Nephron progenitor cell (in vitro differentiated cells): ENCODE results near the gene ADAM12.

Experiments used
- DNase-seq: peaks from one replicate; pipeline ENCODE4 v3.0.0; 2021
- H3K27ac Mint-ChIP-seq: 2 replicates; pipeline ENCODE4 v1.8.0; 2021; ENCODE audit warnings: mild to moderate bottlenecking, moderate library complexity, mixed read lengths
- H3K27me3 Mint-ChIP-seq: 2 replicates; pipeline ENCODE4 v1.8.0; 2021; ENCODE audit warnings: mild to moderate bottlenecking, low read depth, mixed read lengths; ENCODE audit not compliant: poor library complexity
- H3K36me3 Mint-ChIP-seq: 2 replicates; pipeline ENCODE4 v1.8.0; 2021; ENCODE audit warnings: low read depth, mixed read lengths
- H3K4me1 Mint-ChIP-seq: 2 replicates; pipeline ENCODE4 v1.8.0; 2021; ENCODE audit warnings: mixed read lengths
- H3K4me3 Mint-ChIP-seq: 2 replicates; pipeline ENCODE4 v1.8.0; 2021; ENCODE audit warnings: mild to moderate bottlenecking, moderate library complexity, mixed read lengths
- H3K9me3 Mint-ChIP-seq: 2 replicates; pipeline ENCODE4 v1.8.0; 2021; ENCODE audit warnings: mild to moderate bottlenecking, moderate library complexity, mixed read lengths
- TF ChIP-seq, protein P1 (sequence below): fragments of 200-600 bp; sonication (generic); IDR thresholded peaks from 2 replicates; pipeline ENCODE4 v1.5.0; 2021; ENCODE audit warnings: antibody characterized with exemption

Gene ADAM12

DNA sequence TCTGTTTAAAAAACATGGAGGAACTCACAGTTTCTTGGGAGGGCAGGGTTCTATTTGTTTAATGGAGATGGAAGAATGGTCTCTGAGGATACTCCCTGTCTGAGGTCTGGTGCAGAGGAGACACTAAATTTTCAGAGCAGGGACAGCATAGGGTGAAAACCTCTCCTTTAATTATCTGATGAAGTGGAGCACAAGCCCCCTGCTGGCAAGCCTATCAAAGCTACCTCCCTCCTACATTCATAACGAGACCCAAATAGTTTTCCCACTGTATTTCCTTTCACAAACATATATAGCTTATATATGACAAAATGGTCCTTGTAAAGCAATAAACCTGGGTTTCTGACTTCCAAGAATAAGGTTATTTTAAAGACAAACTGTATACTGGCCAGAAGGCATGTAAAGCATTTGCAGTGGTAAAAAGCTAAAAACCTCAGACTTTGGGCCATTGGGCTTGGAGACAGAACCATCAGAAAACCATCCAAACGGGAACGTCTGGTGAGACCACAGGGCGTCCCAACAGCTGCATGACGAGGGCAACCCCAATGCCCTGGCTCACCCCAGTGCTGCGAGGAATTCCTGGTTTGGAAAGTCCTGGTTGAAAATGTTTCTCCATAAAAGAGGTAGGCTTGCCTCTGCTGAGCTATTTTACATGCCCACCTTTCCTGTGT lies 290.6 kb downstream of the ADAM12 start:
- Mint-ChIP-seq H3K27me3 (peaks cover 14% of the 10 kb centered on the region), H3K4me1 (no peaks in the 10 kb centered on the region), H3K36me3 (no peaks in the 10 kb centered on the region), H3K9me3 (no peaks in the 10 kb centered on the region), H3K27ac (no peak overlapping the region), H3K4me3 (no peak overlapping the region)
- TF ChIP-seq, protein P1, sequence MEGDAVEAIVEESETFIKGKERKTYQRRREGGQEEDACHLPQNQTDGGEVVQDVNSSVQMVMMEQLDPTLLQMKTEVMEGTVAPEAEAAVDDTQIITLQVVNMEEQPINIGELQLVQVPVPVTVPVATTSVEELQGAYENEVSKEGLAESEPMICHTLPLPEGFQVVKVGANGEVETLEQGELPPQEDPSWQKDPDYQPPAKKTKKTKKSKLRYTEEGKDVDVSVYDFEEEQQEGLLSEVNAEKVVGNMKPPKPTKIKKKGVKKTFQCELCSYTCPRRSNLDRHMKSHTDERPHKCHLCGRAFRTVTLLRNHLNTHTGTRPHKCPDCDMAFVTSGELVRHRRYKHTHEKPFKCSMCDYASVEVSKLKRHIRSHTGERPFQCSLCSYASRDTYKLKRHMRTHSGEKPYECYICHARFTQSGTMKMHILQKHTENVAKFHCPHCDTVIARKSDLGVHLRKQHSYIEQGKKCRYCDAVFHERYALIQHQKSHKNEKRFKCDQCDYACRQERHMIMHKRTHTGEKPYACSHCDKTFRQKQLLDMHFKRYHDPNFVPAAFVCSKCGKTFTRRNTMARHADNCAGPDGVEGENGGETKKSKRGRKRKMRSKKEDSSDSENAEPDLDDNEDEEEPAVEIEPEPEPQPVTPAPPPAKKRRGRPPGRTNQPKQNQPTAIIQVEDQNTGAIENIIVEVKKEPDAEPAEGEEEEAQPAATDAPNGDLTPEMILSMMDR: no peak
- DNase-seq: no peak

DNA sequence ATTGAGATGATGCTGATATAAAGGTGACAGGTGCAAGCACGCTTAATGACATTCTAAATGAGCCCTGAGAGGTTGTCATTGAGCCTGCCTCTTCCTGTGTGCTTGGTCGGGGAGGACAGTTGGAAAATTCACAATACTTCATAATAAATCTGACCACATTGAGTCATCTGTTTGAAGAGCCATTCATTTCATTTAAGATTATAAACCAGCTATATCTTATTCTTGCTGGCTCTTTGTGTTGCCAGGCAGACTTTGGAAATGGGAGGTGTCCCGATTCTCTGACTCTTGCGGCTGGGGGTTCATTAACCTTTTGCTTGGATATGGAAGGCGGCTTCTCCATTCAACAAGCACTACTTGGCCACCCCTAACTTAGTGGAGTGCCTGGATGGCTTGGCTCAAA lies 293.7 kb downstream of the ADAM12 start:
- H3K4me1 Mint-ChIP-seq: peaks cover 16% of the 10 kb centered on the region
- no peak for DNase-seq
- no peak overlapping the region for H3K4me3 Mint-ChIP-seq
- no peaks in the 10 kb centered on the region for H3K36me3 Mint-ChIP-seq
- H3K27ac Mint-ChIP-seq: no peak overlapping the region
- peaks cover 9% of the 10 kb centered on the region for H3K27me3 Mint-ChIP-seq
- peaks cover 7% of the 10 kb centered on the region for H3K9me3 Mint-ChIP-seq
- TF ChIP-seq, protein P1: no peak

DNA sequence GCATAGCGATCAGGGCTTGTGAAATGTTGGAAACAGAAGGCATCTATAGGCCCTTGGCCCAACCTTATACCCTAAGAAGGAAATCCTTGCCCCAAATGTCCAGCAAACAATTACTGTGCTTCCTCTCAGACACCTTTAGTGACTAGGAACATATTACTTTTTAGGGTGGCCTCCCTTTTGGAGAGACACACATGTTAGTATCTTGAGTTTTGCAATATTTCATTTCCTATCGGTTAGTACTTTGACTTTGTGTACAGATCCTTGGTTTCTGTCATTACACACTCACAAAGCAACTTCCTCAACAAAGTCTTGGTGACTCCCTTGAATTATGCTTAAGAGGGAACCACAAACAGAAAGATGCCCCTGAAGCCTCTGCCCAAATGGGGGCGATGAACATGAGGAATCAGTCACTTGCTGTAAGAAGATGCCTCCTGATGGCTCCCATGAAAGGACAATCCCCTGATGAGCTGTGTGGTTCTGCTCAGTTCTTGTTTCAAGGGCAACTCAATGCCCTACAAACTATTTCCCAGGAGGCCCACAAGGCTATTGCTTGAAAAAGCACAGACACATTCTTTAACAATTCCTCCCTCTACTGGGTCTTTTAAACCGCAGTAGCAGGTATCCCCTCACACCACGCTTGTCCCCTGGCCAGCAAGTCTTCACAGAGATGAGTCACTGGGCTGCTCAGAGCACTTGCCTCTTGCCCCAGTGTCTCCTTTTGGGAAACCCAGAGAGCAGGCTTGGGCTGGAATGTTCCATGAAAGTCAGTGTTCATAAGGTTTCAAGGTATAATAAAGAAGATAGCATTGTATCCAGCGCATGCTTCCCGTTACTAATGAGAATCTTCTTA lies 295.7 kb downstream of the ADAM12 start:
- TF ChIP-seq, protein P1: no peak
- Mint-ChIP-seq H3K9me3 (peaks cover 7% of the 10 kb centered on the region), H3K4me1 (peaks cover 34% of the 10 kb centered on the region), H3K36me3 (no peaks in the 10 kb centered on the region), H3K4me3 (no peak overlapping the region), H3K27me3 (peaks cover 9% of the 10 kb centered on the region), H3K27ac (no peak overlapping the region)
- DNase-seq: no peak

DNA sequence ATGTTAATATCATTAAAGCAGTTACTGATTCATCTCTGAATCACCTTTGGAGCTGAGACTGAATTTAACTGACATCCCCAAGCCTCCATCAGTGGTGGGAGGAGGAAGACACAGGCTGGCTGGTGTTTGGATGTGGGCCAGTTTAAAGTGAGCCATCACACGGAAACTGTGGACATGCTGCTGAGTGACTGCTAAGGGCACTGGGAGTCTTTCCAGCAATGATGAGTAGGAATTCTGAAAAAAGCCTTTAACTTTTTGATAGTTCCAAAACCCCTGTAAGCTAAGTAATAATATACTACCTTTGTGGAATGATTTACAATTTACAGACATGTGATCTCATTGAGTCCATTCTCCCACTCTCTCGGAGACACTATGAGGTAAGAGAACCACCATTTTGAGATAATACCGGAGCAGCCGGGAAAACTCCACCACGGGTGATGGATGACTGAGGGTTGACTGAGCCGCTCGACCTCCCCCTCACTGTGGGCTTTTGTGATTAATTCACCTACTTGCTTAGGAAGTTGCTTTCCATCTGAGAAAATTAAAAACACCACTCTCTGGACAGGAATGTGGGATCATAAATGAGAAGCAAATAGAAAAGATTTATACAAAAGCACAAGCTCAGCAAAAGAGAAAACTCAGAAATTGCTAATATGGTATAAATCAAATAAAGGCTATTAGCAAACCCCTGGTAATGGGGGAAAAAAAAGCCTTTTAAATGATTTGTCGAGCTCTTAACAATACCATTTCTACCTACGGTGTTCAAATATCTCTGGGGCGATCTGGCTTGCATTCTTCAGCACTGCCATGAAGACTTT lies 297.2 kb downstream of the ADAM12 start:
- Mint-ChIP-seq H3K9me3 (peaks cover 7% of the 10 kb centered on the region), H3K36me3 (no peaks in the 10 kb centered on the region), H3K27ac (no peak overlapping the region), H3K4me1 (peaks cover 39% of the 10 kb centered on the region), H3K27me3 (peaks cover 9% of the 10 kb centered on the region), H3K4me3 (no peak overlapping the region)
- no peak for DNase-seq
- TF ChIP-seq, protein P1: no peak

DNA sequence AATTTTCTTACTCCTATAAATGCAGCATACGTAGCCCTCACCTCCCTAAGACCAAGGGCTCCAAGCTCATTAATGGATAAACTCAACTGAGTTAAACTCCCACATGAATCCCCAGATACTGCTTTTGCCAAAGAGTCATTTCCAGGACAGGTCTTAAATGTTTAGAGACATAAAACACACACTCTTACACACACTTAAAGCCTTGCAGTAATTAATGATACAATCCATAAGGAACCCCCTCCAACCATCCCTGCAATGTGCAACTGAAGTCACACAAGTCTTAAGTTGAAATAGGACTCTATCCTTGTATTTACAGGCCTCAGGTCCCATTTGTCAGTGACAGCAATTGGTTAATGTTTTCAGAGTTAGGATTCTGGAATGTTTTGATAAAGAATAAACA lies 297.8 kb downstream of the ADAM12 start:
- TF ChIP-seq, protein P1: no peak
- peaks cover 7% of the 10 kb centered on the region for H3K9me3 Mint-ChIP-seq
- no peak overlapping the region for H3K27ac Mint-ChIP-seq
- DNase-seq: no peak
- H3K36me3 Mint-ChIP-seq: no peaks in the 10 kb centered on the region
- peaks cover 9% of the 10 kb centered on the region for H3K27me3 Mint-ChIP-seq
- H3K4me1 Mint-ChIP-seq: peaks cover 44% of the 10 kb centered on the region
- no peak overlapping the region for H3K4me3 Mint-ChIP-seq
